Retinal pigment epithelial cell (primary cell): ENCODE data around the gene SYNPR.

Experiments
- DNase-seq: peaks from one replicate; pipeline ENCODE4 v3.0.0-alpha.2; 2010; ENCODE audit warnings: low read depth
- H3K4me3 ChIP-seq: 2 replicates; pipeline ENCODE4 v1.5.1; 2011; ENCODE audit warnings: mild to moderate bottlenecking, low read length, control low read depth, moderate library complexity
- CTCF ChIP-seq: conservative IDR thresholded peaks from 2 replicates; pipeline ENCODE4 v1.5.1; 2011; ENCODE audit warnings: low read depth, low read length, control low read depth, inconsistent platforms

Gene SYNPR

GRCh38 chr3:63390710-63391230 is 112.7 kb downstream of the SYNPR start:
- H3K4me3 ChIP-seq = no peak overlapping the region
- DNase-seq = no peak
- no peak for TF ChIP-seq CTCF

DNA sequence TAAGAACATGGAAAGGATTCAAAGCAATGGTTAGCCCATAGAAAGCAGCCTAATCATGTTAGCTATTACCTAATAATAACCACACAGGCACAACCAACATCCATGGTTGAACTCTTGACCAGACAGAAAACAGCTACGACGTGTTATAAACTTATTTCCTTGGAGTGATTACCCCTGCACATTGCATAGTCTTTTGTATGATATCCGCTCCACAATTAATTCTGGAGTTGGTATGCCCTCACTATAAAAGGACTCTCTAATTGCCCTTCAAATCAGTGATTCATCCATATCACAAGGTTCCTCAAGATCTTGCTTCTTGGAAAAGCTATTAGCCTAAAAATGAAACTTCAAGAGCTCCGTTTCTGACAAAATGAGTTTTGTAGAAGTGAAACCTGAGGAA is 117.9 kb downstream of the SYNPR start:
- no peak overlapping the region for H3K4me3 ChIP-seq
- DNase-seq = peak; percentile 98
- no peak for TF ChIP-seq CTCF

GRCh38 chr3:63400246-63400860 is 122.2 kb downstream of the SYNPR start:
- peak; percentile 68 for DNase-seq
- no peak for TF ChIP-seq CTCF
- no peak overlapping the region for H3K4me3 ChIP-seq

DNA sequence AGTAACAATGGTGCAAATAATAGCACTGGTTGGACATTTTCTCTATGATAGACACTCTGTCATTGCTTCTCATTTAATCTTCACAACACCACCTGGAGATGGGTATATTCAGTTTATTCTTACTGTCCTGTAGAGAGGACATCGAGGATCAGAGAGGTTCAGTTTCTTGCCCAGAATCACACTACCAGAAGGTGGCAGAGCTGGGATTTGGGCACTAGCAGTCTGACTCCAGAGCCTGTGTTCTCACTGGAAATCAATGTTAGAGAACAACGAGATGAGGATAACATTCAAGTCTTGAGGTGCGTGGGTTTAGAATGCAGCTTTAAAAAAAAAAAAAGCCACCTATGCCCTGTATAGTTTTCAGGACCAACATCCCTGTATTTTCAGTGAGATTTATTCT is 127.8 kb downstream of the SYNPR start:
- DNase-seq = no peak
- H3K4me3 ChIP-seq = no peak overlapping the region
- TF ChIP-seq CTCF = peak; percentile 14

DNA sequence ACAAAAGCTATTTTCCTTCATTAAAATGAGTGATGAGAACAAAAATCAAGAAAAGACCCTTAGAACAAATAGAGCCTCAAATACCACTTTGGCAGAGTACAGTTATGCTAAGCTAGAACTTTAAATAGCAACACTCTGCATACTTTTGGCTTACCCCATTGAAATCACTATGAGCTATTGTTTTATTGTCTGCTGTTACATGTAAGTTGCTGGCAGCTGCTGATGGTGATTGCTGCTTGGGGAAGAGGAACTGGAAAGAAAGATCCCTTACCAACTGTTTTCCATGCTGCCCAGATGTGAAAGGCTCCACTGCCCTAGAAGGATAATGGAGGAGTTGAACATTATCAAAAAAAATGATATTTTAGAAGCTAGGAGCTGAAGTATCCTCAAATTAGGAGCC is 135.4 kb downstream of the SYNPR start:
- H3K4me3 ChIP-seq = no peak overlapping the region
- no peak for TF ChIP-seq CTCF
- DNase-seq = no peak

DNA sequence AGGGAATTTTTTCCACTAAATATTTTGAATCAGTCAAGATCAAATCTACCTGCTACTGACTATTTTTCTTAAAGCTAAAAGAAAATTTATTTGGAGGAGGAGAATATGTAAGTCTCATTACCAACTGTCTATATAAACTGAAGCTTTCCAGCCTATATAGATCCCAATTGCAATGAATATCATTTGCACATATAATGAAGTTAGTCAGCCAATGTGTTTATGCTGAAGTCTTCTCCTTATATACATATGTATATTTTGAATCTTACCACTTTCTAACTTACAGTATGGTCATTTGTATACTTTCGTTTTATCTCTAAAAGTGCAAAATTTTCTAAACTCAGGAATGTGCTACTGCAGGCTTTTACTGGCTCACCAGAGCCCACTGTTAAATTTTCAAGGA is 136.5 kb downstream of the SYNPR start:
- no peak for TF ChIP-seq CTCF
- no peak for DNase-seq

GRCh38 chr3:63429905-63430304 is 151.8 kb downstream of the SYNPR start:
- no peak overlapping the region for H3K4me3 ChIP-seq
- DNase-seq = no peak
- TF ChIP-seq CTCF = no peak

More for the DNA sequence above, 136.5 kb downstream of the SYNPR start:
- H3K4me3 ChIP-seq = no peak overlapping the region
